HG02642 (cell line): Measurements from ENCODE around the gene ENTREP1.
"Not testable (repeated sequence)": the region's sequence is repeated elsewhere in the genome, so short reads cannot be mapped to it uniquely, and the experiment has no call there.

ENCODE experiments used
- ATAC-seq: cut with Tn5 transposase; IDR thresholded peaks from one replicate; pipeline ENCODE4 v1.9.1; 2021; ENCODE audit warnings: mild to moderate bottlenecking; ENCODE audit not compliant: unreplicated experiment, poor library complexity

ENTREP1 gene

GRCh38 chr9:69324549-69325401 lies at the start of gene ENTREP1:
TSS of gene ENTREP1 (plus strand) at chr9:69325215. CDS start at chr9:69325310, 95 bp downstream.
- no peak for ATAC-seq

DNA sequence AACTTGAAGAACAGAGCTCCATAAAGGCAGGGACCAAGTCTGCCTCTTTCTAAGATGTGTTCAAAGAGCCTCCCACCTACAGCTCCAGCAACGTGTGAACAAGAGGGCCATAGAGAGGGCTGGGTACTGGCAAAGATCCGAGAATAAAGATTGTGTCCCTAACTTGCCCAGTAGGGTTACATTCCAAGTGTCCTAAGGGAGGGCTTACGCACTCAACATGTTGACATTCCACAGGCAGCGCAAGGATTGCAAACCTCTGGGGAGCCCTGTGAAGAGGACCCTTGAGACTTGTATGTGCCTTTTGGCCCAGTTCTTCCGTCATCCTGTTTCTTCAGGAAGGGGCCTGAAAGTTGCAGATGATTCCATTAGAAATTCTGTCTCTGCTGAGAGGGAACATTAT lies 48.2 kb upstream of the ENTREP1 start:
- no peak for ATAC-seq

GRCh38 chr9:69279084-69279731 lies 45.8 kb upstream of the ENTREP1 start:
- no peak for ATAC-seq

- no peak for ATAC-seq
These were observed 45.3 kb upstream of the ENTREP1 start for GRCh38 chr9:69279733-69280132.

- no peak for ATAC-seq
These were observed 42.0 kb upstream of the ENTREP1 start for GRCh38 chr9:69283003-69283402.

GRCh38 chr9:69292078-69292477 lies 32.9 kb upstream of the ENTREP1 start:
- ATAC-seq, result no peak

GRCh38 chr9:69293156-69293555 lies 31.9 kb upstream of the ENTREP1 start:
- no peak for ATAC-seq

- no peak for ATAC-seq
These were observed 29.0 kb upstream of the ENTREP1 start for GRCh38 chr9:69295872-69296552.

DNA sequence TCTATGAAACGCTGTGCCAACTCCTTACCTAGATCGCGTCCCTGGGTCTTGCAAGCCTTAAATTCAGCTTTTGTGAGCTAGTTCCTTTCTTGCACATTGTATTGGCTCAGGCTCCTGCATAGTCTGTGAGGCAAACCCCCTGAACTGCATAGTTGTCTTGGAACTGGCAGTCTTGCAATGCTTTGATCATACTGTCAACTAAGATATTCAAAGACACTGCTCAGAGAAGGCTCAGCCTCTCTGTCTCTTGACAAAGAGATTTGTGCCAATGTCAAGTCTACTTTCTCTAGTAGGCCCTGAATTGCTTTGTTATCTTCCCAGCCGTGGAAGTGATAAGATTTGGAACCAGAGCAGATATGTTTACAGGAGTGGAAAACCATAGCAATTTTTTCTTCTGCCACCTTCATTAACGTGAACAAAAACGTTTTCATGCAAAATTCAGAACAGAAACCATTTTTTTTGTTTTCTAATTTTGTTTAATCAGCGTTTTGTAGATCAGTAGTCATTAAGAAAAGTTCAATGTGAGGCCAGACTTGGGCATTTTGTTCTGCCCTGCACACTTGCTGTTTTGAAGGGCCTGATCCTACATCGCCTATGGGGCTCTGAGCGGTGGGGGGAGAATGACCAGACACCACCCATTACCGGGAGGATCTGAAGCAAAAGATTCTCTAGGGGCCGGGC lies 27.6 kb upstream of the ENTREP1 start:
- ATAC-seq, result no peak

DNA sequence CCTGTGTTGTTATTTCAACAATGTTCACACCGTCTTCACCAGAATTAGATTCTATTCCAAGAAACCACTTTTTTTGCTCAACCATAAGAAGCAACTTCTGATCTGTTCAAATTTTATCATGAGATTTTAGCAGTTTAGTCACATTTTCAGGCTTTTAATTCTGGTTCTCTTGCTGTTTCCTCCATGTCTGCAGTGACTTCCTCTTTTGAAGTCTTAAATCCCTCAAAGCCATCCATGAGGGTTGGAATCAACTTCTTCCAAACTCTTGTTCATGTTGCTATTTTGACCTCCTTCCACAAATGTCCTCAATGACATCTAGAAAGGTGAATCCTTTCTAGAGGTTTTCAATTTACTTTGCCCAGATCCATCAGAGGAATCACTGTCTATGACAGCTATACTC lies 25.7 kb upstream of the ENTREP1 start:
- no peak for ATAC-seq

- no peak for ATAC-seq
These were observed 25.2 kb upstream of the ENTREP1 start for GRCh38 chr9:69299826-69300225.

DNA sequence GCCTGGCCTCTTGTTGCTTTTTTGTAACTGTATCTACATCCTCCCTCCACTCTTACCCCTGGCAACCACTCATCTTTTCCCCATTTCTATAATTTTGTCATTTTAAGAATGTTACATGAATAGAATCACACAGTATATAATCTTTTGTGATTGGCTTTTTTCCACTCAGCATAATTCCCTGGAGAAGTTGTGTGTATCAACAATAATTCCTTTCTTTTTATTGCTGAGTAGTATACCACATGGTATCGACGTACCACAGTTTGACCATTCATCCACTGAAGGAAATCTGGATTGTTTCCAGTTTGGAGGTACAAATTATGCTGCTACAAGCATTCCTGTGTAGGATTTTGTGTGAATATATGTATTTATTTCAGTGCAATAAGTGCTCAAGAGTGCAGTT lies 21.7 kb upstream of the ENTREP1 start:
- no peak for ATAC-seq

GRCh38 chr9:69306895-69307445 lies 18.0 kb upstream of the ENTREP1 start:
- ATAC-seq, result not testable (repeated sequence)

- ATAC-seq, result no peak
These were observed 17.4 kb upstream of the ENTREP1 start for GRCh38 chr9:69307446-69308205.

DNA sequence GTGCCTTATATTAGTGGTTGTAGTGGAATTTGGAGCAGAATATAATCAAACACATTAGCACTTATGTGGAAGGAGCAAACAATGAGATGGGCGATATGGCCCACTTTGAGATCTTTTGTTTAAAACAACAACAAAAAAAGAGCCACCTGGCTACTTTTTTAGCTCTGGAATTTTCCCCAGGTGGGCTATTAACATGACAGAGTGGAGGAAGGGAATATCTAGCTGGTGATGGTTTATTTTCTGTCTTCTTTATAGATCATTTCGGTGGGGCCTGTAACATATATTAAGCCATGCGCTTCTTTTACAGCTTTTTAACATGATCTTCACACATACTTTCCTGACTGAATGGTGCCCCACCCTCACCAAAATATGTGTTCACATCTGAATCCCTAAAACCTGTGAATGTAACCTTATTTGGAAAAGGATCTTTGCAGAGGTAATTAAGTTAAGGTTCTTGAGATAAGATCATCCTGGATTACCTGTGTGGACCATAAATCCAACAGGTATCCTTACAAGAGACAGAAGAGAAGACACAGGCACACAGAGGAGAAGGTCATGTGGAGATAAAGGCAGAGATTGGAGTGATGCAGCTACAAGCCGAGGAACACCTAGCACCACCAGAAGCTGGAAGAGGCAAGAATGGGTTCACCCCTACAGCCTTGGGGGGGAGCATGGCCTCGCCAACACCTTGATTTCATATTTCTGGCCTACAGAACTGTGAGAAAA lies 16.6 kb upstream of the ENTREP1 start:
- ATAC-seq, result no peak

DNA sequence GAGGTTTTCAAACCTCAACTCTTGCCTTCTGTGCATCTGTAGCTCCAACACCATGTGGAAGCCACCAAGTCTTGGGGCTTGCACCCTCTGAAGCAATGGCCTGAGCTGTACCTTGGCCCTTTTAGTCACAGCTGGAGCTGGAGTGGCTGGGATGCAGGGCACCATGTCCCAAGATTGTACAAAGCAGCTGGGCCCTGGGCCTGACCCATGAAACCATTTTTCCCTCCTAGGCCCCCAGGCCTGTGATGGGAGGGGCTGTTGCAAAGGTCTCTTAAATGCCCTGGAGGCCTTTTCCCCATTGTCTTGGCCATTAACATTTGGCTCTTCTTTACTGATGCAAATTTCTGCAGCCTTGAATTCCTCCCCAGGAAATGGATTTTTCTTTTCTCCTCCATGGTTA lies 11.8 kb upstream of the ENTREP1 start:
- no peak for ATAC-seq

DNA sequence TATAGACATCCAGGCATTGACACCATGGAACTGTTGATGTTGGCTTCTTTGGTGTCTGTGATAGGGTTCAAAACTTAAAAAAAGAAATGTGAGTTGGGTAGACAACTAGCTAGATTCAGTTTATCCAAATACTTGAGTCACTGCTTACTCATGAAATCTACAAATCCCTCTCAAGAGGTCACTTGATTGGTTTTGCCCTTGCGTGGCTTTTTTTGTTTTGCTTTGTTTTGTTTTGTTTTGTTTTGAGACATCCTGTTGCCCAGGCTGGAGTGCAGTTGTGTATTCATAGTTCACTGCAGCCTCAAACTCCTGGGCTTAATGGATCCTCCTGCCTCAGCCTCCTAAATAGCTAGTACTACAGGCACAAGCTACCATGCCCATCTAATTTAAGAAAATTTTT lies 10.5 kb upstream of the ENTREP1 start:
- ATAC-seq, result no peak

GRCh38 chr9:69317081-69317480 lies 7.9 kb upstream of the ENTREP1 start:
- no peak for ATAC-seq

DNA sequence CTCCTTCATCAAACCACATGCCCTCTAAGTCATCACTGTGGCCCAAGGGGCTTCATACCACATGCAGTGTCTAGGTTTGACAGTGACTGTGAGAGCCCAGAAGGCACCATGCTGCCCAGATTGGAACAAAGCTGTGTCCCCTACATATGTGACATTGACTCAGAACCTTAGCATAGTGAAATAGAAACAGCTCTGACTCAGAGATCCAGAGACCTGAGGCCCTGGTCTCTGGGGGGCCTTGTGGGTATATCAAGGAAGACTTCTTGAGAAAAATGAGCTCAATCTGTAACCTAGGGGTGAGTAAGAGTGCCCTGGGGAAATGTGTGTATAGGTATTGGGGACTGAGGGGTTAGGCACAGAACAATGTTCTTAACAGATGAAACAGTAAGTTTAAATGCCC lies 7.1 kb upstream of the ENTREP1 start:
- peak; percentile 88 for ATAC-seq
